NK-92 (cell line): ENCODE measurements around the gene NTRK1.

ENCODE experiments used
- DNase-seq: peaks from one replicate; lab custom pipeline; 2025; ENCODE audit not compliant: unreplicated experiment; lab: John Stamatoyannopoulos, UW

The NTRK1 gene

GRCh38 chr1:156836892-156837291 is 23.8 kb upstream of the NTRK1 start:
- no peak for DNase-seq

GRCh38 chr1:156838972-156839371 is 21.7 kb upstream of the NTRK1 start:
- no peak for DNase-seq

- DNase-seq: no peak
Measured at GRCh38 chr1:156839426-156840109, 21.1 kb upstream of the NTRK1 start.

GRCh38 chr1:156840186-156840897 is 20.3 kb upstream of the NTRK1 start:
- no peak for DNase-seq

- no peak for DNase-seq
Measured at GRCh38 chr1:156840898-156841279, 19.8 kb upstream of the NTRK1 start.

- no peak for DNase-seq
Measured at GRCh38 chr1:156841295-156841855, 19.3 kb upstream of the NTRK1 start.

- no peak for DNase-seq
Measured at GRCh38 chr1:156842618-156843300, 17.9 kb upstream of the NTRK1 start.

GRCh38 chr1:156844102-156844501 is 16.6 kb upstream of the NTRK1 start:
- DNase-seq: no peak

- no peak for DNase-seq
Measured at GRCh38 chr1:156844638-156845037, 16.0 kb upstream of the NTRK1 start.

GRCh38 chr1:156845055-156845952 is 15.4 kb upstream of the NTRK1 start:
- no peak for DNase-seq

GRCh38 chr1:156845953-156846545 is 14.6 kb upstream of the NTRK1 start:
- no peak for DNase-seq

GRCh38 chr1:156846643-156847042 is 14.0 kb upstream of the NTRK1 start:
- no peak for DNase-seq

- no peak for DNase-seq
Measured at GRCh38 chr1:156847591-156848460, 12.8 kb upstream of the NTRK1 start.

GRCh38 chr1:156848461-156849150 is 12.1 kb upstream of the NTRK1 start:
- no peak for DNase-seq

GRCh38 chr1:156849151-156849496 is 11.5 kb upstream of the NTRK1 start:
- DNase-seq: no peak

GRCh38 chr1:156851779-156852417 is 8.8 kb upstream of the NTRK1 start:
- DNase-seq: no peak

- DNase-seq: no peak
Measured at GRCh38 chr1:156852418-156852874, 8.2 kb upstream of the NTRK1 start.

- DNase-seq: no peak
Measured at GRCh38 chr1:156853761-156854160, 6.9 kb upstream of the NTRK1 start.
